HG02885 (cell line): ENCODE measurements around the gene STS.
"Not testable (repeated sequence)": the region's sequence is repeated elsewhere in the genome, so short reads cannot be mapped to it uniquely, and the experiment has no call there.

Experiments used
- ATAC-seq: cut with Tn5 transposase; IDR thresholded peaks from one replicate; pipeline ENCODE4 v1.9.1; 2021; ENCODE audit warnings: mild to moderate bottlenecking; ENCODE audit not compliant: unreplicated experiment, poor library complexity

Gene STS

GRCh38 chrX:7170898-7171297 is 23.4 kb downstream of the STS start:
- no peak for ATAC-seq

GRCh38 chrX:7178859-7179258 is 31.3 kb downstream of the STS start:
- not testable (repeated sequence) for ATAC-seq

GRCh38 chrX:7179446-7179845 is 31.9 kb downstream of the STS start:
- ATAC-seq, result no peak

GRCh38 chrX:7184816-7185215 is 37.3 kb downstream of the STS start:
- ATAC-seq, result no peak

GRCh38 chrX:7188672-7189071 is 41.2 kb downstream of the STS start:
- ATAC-seq, result no peak

GRCh38 chrX:7190157-7190556 is 42.6 kb downstream of the STS start:
- ATAC-seq, result no peak

GRCh38 chrX:7191681-7192110 is 44.2 kb downstream of the STS start:
- peak; percentile 67 for ATAC-seq

GRCh38 chrX:7192871-7193270 is 45.4 kb downstream of the STS start:
- no peak for ATAC-seq

GRCh38 chrX:7194606-7195005 is 47.1 kb downstream of the STS start:
- no peak for ATAC-seq
